ENCODE measurements around the gene AXL. TPM values are rescaled to one million over a fixed set of nuclear protein-coding genes. Genes with fewer than 3 reads are reported as not detected.
"Not testable (repeated sequence)": the region's sequence is repeated elsewhere in the genome, so short reads cannot be mapped to it uniquely, and the experiment has no call there.

Gene AXL
- 360 and 363 TPM in 2 replicates for total RNA-seq

DNA sequence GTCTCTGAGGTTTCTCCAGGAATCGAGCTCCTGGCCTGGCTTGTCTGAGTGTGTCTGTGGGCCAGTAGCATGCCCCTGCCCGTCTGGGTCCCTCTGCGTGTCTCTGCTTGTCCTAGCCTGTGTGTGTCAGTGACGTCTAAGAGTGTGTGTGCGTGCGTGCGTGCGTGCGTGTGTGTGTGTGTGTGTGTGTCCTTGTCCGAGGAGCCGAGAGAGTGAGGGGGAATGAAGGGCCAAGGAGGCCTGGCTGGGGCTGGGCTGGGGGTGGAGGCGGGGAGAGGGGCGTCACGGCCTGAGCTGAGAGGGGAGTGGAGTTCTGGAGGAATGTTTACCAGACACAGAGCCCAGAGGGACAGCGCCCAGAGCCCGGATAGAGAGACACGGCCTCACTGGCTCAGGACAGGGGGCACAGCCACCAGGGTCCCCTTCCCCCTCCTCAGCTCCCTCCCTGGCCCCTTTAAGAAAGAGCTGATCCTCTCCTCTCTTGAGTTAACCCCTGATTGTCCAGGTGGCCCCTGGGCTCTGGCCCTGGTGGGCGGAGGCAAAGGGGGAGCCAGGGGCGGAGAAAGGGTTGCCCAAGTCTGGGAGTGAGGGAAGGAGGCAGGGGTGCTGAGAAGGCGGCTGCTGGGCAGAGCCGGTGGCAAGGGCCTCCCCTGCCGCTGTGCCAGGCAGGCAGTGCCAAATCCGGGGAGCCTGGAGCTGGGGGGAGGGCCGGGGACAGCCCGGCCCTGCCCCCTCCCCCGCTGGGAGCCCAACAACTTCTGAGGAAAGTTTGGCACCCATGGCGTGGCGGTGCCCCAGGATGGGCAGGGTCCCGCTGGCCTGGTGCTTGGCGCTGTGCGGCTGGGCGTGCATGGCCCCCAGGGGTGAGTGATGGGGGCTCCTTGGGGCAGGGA, at the start of gene AXL:
AXL (plus strand) TSS at position 609 of the 893 bp plus-strand sequence; CDS start at position 779, 170 bp downstream.
- TF ChIP-seq, protein P1, sequence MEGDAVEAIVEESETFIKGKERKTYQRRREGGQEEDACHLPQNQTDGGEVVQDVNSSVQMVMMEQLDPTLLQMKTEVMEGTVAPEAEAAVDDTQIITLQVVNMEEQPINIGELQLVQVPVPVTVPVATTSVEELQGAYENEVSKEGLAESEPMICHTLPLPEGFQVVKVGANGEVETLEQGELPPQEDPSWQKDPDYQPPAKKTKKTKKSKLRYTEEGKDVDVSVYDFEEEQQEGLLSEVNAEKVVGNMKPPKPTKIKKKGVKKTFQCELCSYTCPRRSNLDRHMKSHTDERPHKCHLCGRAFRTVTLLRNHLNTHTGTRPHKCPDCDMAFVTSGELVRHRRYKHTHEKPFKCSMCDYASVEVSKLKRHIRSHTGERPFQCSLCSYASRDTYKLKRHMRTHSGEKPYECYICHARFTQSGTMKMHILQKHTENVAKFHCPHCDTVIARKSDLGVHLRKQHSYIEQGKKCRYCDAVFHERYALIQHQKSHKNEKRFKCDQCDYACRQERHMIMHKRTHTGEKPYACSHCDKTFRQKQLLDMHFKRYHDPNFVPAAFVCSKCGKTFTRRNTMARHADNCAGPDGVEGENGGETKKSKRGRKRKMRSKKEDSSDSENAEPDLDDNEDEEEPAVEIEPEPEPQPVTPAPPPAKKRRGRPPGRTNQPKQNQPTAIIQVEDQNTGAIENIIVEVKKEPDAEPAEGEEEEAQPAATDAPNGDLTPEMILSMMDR (IDR thresholded peaks at IDR 0.05; ENCODE audit: insufficient read depth, low read depth, low read length), result no peak
- peak; percentile 88 for DNase-seq (ENCODE audit: low read depth)

DNA sequence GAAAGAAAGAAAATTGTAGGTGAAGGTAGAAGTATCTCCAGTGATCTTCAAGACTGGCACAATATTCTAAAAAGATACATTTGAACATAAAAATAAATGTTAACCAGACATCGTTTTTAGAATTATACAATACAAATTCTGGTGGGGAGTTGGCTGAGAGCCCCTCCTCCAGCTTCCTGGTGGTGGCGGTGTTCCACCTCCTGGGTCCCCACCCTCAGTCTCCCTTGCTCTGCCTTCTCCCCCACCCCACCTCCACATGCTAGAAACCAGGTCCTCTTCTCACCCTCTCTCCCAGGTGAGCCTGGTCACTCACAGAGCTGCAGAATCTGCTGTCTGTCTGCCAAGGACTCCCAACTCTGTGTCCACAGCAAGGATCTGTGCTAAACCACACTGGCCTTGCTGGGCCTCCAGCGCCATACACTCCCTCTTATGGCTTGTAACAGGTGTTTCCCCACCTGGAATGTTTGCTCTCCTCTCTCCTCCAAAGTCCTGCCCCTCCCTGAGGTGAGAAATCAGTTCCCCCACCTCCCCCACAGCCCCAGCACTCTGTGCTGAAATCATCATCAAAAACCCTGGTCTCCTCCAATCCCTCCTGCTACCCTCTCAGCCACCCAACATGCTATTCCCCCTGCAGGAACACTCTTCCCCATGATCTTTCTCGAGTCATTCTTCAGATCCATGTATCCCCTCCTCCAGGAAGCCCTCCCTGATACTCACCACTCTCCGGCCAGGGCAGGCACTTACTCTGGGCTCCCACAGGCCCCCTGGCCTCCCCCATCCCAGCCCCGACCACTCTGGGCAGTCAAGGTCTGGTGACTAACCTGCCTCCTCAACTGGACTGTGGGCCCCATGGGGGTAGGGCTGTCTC, 46.5 kb upstream of the AXL start:
- DNase-seq (ENCODE audit: low read depth), result no peak
- TF ChIP-seq, protein P1 (IDR thresholded peaks at IDR 0.05; ENCODE audit: insufficient read depth, low read depth, low read length), result no peak
- H3K4me3 ChIP-seq (ENCODE audit: low read depth, low read length), result no peak overlapping the region

More for the DNA sequence above, at the start of gene AXL:
- peak within 1 kb of the TSS; percentile 94 for H3K4me3 ChIP-seq (ENCODE audit: low read depth, low read length)

DNA sequence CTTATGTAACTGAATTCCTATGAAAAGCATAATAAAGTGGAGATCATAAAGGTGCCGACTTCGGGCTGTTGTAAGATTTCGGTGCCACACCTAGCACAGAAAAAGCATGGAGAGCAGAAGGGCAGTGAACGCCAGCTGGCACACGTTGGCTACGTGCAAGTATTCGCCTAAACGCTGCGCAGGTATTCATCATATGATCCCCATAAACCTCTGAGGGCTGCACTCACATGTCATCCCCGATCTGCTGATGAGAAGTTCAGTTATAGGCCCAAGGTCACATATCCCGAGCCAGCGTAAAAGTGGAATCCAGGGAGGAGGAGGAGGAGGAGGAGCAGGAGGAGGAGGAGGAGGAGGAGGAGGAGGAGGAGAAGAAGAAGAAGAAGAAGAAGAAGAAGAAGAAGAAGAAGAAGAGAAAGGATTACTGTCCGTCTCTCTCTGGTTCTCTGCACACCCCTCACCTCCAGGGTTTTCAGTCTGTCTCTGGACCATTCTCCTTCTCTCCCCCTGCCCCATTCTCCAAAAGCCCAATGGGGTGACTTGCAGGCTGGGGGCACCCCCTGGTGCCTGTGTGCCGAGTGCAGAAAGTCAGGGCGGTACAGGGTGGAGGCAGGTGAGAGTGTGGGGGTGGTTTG, 44.6 kb upstream of the AXL start:
- peak overlapping the region; percentile 31 for H3K4me3 ChIP-seq (ENCODE audit: low read depth, low read length)
- DNase-seq (ENCODE audit: low read depth), result no peak
- TF ChIP-seq, protein P1 (IDR thresholded peaks at IDR 0.05; ENCODE audit: insufficient read depth, low read depth, low read length), result no peak

DNA sequence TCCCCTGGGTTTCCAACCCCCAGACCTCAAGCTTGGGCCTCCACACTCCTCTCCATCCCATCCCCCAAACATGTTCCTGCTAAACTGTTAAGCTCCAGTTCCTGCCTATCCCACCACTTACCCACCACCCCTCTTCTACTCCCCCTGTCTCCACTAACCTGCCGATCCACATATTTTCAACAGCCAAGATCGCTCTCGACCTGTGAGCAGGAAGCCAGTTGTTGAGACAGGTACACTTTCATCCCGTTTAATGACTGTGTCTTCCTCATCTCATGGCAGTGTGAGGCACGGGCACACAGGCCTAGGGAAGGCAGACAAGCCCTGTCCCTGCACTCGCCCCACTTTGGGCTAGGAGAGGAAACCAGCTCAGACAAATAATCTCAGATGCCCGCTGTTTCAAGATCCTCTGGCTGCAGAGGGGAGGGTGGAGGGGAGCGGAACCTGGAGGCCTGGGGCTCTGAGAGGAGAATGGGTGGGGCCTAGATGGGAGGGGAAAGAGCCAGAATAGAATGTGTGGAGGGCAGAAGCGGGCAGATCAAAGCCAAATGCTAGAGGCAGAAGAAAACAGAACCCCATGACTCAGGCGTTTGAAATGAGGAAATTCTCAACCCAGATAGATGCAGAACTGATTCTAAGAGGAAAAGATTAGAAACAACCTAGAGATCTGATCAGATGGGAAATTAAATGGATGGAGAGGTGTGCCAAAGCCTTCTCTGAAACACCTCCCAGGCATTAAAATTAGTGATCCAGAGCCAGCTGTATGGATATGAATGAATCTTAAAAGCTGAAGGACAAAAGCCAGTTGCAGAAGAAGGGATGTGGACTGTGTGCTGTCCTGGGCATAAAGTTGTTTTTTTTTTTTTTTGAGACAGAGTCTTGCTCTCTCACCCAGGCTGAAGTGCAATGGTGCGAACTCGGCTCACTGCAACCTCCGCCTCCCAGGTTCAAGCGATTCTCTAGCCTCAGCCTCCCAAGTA, 42.9 kb upstream of the AXL start:
- TF ChIP-seq, protein P1 (IDR thresholded peaks at IDR 0.05; ENCODE audit: insufficient read depth, low read depth, low read length), result no peak
- peak overlapping the region; percentile 57 for H3K4me3 ChIP-seq (ENCODE audit: low read depth, low read length)
- DNase-seq (ENCODE audit: low read depth), result peak; percentile 90

DNA sequence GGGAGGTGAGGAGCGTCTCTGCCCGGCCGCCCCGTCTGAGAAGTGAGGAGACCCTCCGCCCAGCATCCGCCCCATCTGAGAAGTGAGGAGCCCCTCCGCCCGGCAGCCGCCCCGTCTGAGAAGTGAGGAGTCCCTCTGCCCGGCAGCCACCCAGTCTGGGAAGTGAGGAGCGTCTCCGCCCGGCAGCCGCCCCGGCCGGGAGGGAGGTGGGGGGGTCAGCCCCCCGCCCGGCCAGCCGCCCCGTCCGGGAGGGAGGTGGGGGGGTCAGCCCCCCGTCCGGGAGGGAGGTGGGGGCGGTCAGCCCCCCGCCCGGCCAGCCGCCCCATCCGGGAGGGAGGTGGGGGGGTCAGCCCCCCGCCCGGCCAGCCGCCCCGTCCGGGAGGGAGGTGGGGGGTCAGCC, 38.9 kb upstream of the AXL start:
- H3K4me3 ChIP-seq (ENCODE audit: low read depth, low read length); DNase-seq (ENCODE audit: low read depth): not testable (repeated sequence)

DNA sequence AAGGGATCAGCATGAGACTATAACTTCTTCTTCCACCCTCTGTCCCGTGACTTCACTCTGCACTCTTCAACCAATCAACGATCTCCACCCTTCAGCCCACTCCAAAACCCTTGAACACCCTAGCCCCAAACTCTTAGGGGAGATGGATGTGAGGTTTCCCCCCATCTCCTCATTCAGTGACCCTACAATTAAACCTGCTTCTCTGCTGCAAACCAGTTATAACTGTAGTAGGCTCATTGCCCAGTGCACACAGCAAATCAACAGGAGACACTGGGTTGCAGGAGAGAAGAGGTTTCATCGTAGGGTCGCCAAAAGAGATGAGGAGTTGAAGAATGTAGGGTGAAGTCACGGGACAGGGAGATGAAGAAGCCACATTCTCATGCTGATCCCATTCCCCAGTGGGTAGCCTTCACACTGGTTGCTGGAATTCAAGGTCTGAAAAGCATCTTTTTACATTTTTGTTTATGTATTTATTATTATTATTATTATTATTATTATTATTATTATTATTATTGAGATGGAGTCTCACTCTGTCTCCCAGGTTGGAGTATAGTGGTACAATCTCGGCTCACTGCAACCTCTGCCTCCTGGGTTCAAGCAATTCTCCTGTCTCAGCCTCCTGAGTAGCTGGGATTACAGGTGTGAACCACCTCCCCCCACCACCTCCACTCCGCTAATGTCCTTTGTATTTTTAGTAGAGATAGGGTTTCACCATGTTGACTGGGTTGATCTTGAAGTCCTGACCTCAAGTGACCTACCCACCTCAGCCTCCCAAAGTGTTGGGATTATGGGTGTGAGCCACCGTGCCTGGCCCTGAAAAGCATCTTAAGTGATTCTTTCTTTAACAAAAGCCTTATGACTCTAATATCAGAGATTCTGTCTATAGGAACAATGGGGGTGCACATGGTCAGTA, 31.8 kb upstream of the AXL start:
- TF ChIP-seq, protein P1 (IDR thresholded peaks at IDR 0.05; ENCODE audit: insufficient read depth, low read depth, low read length), result no peak
- DNase-seq (ENCODE audit: low read depth), result no peak

More for the DNA sequence above, 31.8 kb upstream of the AXL start:
- no peak overlapping the region for H3K4me3 ChIP-seq (ENCODE audit: low read depth, low read length)

Data from fibroblast of villous mesenchyme (primary cell).